Astrocyte (in vitro differentiated cells and primary cell): Measurements from ENCODE around the gene AGPAT4. TPM values are rescaled to one million over a fixed set of nuclear protein-coding genes. Genes with fewer than 3 reads are reported as not detected.

Experiments
- DNase-seq: peaks from one replicate; pipeline ENCODE4 v3.0.0-alpha.2; 2010; ENCODE audit warnings: low read depth
- FAIRE-seq: peaks from 2 replicates; lab custom pipeline; 2011; peaks lifted over from hg19 to GRCh38; lab: Jason Lieb, UNC
- H2AFZ ChIP-seq: 2 replicates; pipeline ENCODE4 v1.6.0; 2012; ENCODE audit warnings: low read depth, low read length, inconsistent platforms
- H3K27ac ChIP-seq: 2 replicates; pipeline ENCODE4 v1.5.1; 2011; ENCODE audit warnings: low read depth, low read length, inconsistent platforms
- H3K27me3 ChIP-seq: 2 replicates; pipeline ENCODE4 v1.6.0; 2011; ENCODE audit warnings: low read length, inconsistent platforms; ENCODE audit not compliant: insufficient read depth
- H3K36me3 ChIP-seq: 2 replicates; pipeline ENCODE4 v1.5.1; 2011; ENCODE audit warnings: low read length, inconsistent platforms; ENCODE audit not compliant: insufficient read depth
- H3K4me1 ChIP-seq: 2 replicates; pipeline ENCODE4 v1.5.1; 2011; ENCODE audit warnings: low read length, inconsistent platforms; ENCODE audit not compliant: insufficient read depth
- H3K4me2 ChIP-seq: 2 replicates; pipeline ENCODE4 v1.6.0; 2012; ENCODE audit warnings: low read length, inconsistent platforms
- H3K4me3 ChIP-seq: 2 replicates; pipeline ENCODE4 v1.5.1; 2011; ENCODE audit warnings: low read depth, mild to moderate bottlenecking, low read length, inconsistent platforms; ENCODE audit not compliant: insufficient read depth
- H3K79me2 ChIP-seq: 2 replicates; pipeline ENCODE4 v1.6.0; 2012; ENCODE audit warnings: mild to moderate bottlenecking, low read length, inconsistent platforms; ENCODE audit not compliant: insufficient read depth
- H3K9ac ChIP-seq: 2 replicates; pipeline ENCODE4 v1.6.0; 2012; ENCODE audit warnings: mild to moderate bottlenecking, low read length, inconsistent platforms
- H3K9me3 ChIP-seq: 2 replicates; pipeline ENCODE4 v1.5.1; 2012; ENCODE audit warnings: low read depth, mild to moderate bottlenecking, low read length, inconsistent platforms; ENCODE audit not compliant: insufficient read depth
- H4K20me1 ChIP-seq: 2 replicates; pipeline ENCODE4 v1.6.0; 2012; ENCODE audit warnings: low read length, inconsistent platforms; ENCODE audit not compliant: insufficient read depth
- H3K27ac Mint-ChIP-seq: one replicate; pipeline ENCODE4 v1.8.0; 2021; ENCODE audit warnings: mild to moderate bottlenecking, mixed read lengths; ENCODE audit not compliant: unreplicated experiment
- H3K27me3 Mint-ChIP-seq: one replicate; pipeline ENCODE4 v1.8.0; 2021; ENCODE audit warnings: low read depth, mixed read lengths; ENCODE audit not compliant: unreplicated experiment
- H3K36me3 Mint-ChIP-seq: one replicate; pipeline ENCODE4 v1.8.0; 2021; ENCODE audit warnings: low read depth, mixed read lengths; ENCODE audit not compliant: unreplicated experiment
- H3K4me1 Mint-ChIP-seq: one replicate; pipeline ENCODE4 v1.8.0; 2021; ENCODE audit warnings: low read depth, mixed read lengths; ENCODE audit not compliant: unreplicated experiment
- H3K4me3 Mint-ChIP-seq: one replicate; pipeline ENCODE4 v1.8.0; 2021; ENCODE audit warnings: mild to moderate bottlenecking, moderate library complexity, mixed read lengths; ENCODE audit not compliant: unreplicated experiment
- H3K9me3 Mint-ChIP-seq: one replicate; pipeline ENCODE4 v1.8.0; 2021; ENCODE audit warnings: mild to moderate bottlenecking, mixed read lengths; ENCODE audit not compliant: unreplicated experiment
- EZH2 ChIP-seq: IDR thresholded peaks from 2 replicates; pipeline ENCODE4 v1.6.1; 2012; ENCODE audit warnings: mild to moderate bottlenecking, low read length, inconsistent platforms; ENCODE audit not compliant: insufficient read depth
- total RNA-seq: library from RNA; stranded (reverse); gene quantifications from 2 replicates; pipeline ENCODE4 v1.2.1, GENCODE V29; 2021
- TF ChIP-seq, protein P1 (sequence below): IDR thresholded peaks from 2 replicates; pipeline ENCODE4 v1.5.1; 2011; ENCODE audit warnings: low read depth, mild to moderate bottlenecking, inconsistent platforms, low read length, moderate library complexity; ENCODE audit not compliant: insufficient read depth

AGPAT4 gene
- total RNA-seq, 1 donor from 2014 or later, result 27.2 TPM

GRCh38 chr6:161292145-161292544, 18.3 kb upstream of the AGPAT4 start:
- no peaks in the 10 kb centered on the region for H3K4me1 ChIP-seq
- H3K36me3 ChIP-seq, result no peaks in the 10 kb centered on the region
- H4K20me1 ChIP-seq, result no peaks in the 10 kb centered on the region
- Mint-ChIP-seq H3K27me3 (no peaks in the 10 kb centered on the region), H3K4me3 (no peak overlapping the region), H3K36me3 (no peaks in the 10 kb centered on the region), H3K27ac (no peak overlapping the region), H3K4me1 (no peaks in the 10 kb centered on the region), H3K9me3 (peaks cover 3% of the 10 kb centered on the region)
- DNase-seq (no peak), FAIRE-seq (no peak)
- H3K27me3 ChIP-seq, result no peaks in the 10 kb centered on the region
- H3K9me3 ChIP-seq, result no peaks in the 10 kb centered on the region
- no peak overlapping the region for H3K4me2 ChIP-seq
- H3K4me3 ChIP-seq, result no peak overlapping the region
- H2AFZ ChIP-seq, result no peak overlapping the region
- no peak overlapping the region for H3K27ac ChIP-seq
- H3K9ac ChIP-seq, result no peak overlapping the region
- TF ChIP-seq, protein P1, sequence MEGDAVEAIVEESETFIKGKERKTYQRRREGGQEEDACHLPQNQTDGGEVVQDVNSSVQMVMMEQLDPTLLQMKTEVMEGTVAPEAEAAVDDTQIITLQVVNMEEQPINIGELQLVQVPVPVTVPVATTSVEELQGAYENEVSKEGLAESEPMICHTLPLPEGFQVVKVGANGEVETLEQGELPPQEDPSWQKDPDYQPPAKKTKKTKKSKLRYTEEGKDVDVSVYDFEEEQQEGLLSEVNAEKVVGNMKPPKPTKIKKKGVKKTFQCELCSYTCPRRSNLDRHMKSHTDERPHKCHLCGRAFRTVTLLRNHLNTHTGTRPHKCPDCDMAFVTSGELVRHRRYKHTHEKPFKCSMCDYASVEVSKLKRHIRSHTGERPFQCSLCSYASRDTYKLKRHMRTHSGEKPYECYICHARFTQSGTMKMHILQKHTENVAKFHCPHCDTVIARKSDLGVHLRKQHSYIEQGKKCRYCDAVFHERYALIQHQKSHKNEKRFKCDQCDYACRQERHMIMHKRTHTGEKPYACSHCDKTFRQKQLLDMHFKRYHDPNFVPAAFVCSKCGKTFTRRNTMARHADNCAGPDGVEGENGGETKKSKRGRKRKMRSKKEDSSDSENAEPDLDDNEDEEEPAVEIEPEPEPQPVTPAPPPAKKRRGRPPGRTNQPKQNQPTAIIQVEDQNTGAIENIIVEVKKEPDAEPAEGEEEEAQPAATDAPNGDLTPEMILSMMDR, result no peak
- no peak for TF ChIP-seq EZH2
- no peaks in the 10 kb centered on the region for H3K79me2 ChIP-seq

GRCh38 chr6:161290751-161291150, 16.9 kb upstream of the AGPAT4 start:
- Mint-ChIP-seq H3K27me3 (no peaks in the 10 kb centered on the region), H3K4me1 (no peaks in the 10 kb centered on the region), H3K27ac (no peak overlapping the region), H3K4me3 (no peak overlapping the region), H3K36me3 (no peaks in the 10 kb centered on the region), H3K9me3 (no peaks in the 10 kb centered on the region)
- H3K4me3 ChIP-seq, result no peak overlapping the region
- TF ChIP-seq EZH2, result no peak
- TF ChIP-seq, protein P1, result no peak
- no peaks in the 10 kb centered on the region for H3K27me3 ChIP-seq
- H3K4me1 ChIP-seq, result no peaks in the 10 kb centered on the region
- no peak overlapping the region for H3K9ac ChIP-seq
- H3K9me3 ChIP-seq, result no peaks in the 10 kb centered on the region
- no peaks in the 10 kb centered on the region for H3K79me2 ChIP-seq
- no peak overlapping the region for H3K27ac ChIP-seq
- no peak for DNase-seq
- no peak for FAIRE-seq
- H3K4me2 ChIP-seq, result no peak overlapping the region
- H3K36me3 ChIP-seq, result no peaks in the 10 kb centered on the region
- H4K20me1 ChIP-seq, result no peaks in the 10 kb centered on the region
- H2AFZ ChIP-seq, result no peak overlapping the region

- Mint-ChIP-seq H3K4me1 (no peaks in the 10 kb centered on the region), H3K9me3 (no peaks in the 10 kb centered on the region), H3K4me3 (no peak overlapping the region), H3K27ac (no peak overlapping the region), H3K36me3 (no peaks in the 10 kb centered on the region), H3K27me3 (peaks cover 5% of the 10 kb centered on the region)
- Histone ChIP-seq H3K79me2 (no peaks in the 10 kb centered on the region), H2AFZ (no peak overlapping the region), H3K9me3 (no peaks in the 10 kb centered on the region), H4K20me1 (no peaks in the 10 kb centered on the region), H3K36me3 (no peaks in the 10 kb centered on the region), H3K27ac (no peak overlapping the region), H3K4me1 (no peaks in the 10 kb centered on the region), H3K4me3 (no peak overlapping the region), H3K27me3 (no peaks in the 10 kb centered on the region), H3K4me2 (no peak overlapping the region), H3K9ac (no peak overlapping the region)
- FAIRE-seq, result no peak
- TF ChIP-seq, protein P1, result no peak
- TF ChIP-seq EZH2, result no peak
- DNase-seq, result no peak
Measured at GRCh38 chr6:161284653-161285052, 10.8 kb upstream of the AGPAT4 start.
